Measurements from ENCODE around the gene ASB1.

DNA sequence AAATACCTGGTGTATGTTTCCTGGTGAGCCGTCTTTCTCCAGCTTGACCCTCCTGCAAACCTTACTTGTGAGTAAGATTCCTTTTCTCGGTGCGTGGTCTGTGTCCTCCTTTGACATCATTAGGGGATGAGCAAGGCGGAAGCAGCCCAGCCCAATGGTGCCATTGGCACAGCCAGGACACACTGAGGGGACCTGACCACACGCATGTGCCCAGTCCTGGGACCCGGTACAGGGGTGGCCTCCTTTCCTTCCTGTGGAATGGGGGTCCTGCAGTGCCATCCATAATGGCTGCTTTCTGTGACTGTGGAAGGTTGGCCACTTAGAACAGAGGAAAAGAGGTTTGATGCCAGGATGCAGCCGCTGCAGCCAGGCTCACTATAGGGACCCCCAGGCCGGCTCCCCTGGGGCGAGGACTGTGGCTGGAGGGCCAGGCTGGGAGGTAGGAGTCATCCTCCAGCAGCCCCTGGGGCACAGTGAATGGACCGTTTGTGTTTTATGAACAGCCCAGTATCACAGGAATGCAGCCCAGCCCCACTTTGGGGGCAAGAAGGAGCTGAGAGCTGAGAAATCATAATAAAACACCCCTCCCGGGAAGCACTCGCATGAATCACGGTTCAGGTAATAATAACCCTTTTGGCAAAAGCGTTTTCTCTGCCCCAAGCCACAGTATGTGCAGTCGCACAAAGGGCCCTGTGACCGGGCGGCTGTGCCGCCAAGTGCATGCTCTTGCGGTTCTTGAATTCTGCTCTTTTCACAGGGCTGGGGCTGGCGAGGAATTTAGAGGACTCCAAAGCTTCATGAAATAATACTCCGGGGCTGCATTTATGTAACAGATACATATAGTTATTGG lies 73.2 kb downstream of the ASB1 start:
- TF ChIP-seq CTCF (IDR thresholded peaks at IDR 0.05) = no peak
- no peak for TF ChIP-seq ZFX (IDR thresholded peaks at IDR 0.05; ENCODE audit: borderline replicate concordance)
